Thymus (tissue), 11 donors: ENCODE results near the gene FGFBP2. TPM values are rescaled to one million over a fixed set of nuclear protein-coding genes. Genes with fewer than 3 reads are reported as not detected.

ENCODE experiments used
- DNase-seq, 9 donors: peaks; one replicate each; pipeline ENCODE4 v3.0.0-alpha.2; 2013; ENCODE audit warnings: low spot score in 9 of 9, low read depth in 6 of 9, missing footprints in 1 of 9
- H3K27ac ChIP-seq, 2 donors: one replicate each; pipeline ENCODE4 v1.5.1; 2013; ENCODE audit warnings: control low read depth in 1 of 2, low read depth in 1 of 2, low read length in 1 of 2, mild to moderate bottlenecking in 1 of 2, moderate library complexity in 1 of 2
- H3K27me3 ChIP-seq, 2 donors: one replicate each; pipeline ENCODE4 v1.5.1; 2013; ENCODE audit warnings: low read length in 1 of 2; ENCODE audit not compliant: control insufficient read depth in 2 of 2, insufficient read depth in 1 of 2
- H3K36me3 ChIP-seq, 2 donors: one replicate each; pipeline ENCODE4 v1.5.1; 2013; ENCODE audit warnings: low read length in 1 of 2, mild to moderate bottlenecking in 1 of 2, moderate library complexity in 1 of 2; ENCODE audit not compliant: control insufficient read depth in 2 of 2, insufficient read depth in 2 of 2
- H3K4me1 ChIP-seq, 2 donors: one replicate each; pipeline ENCODE4 v1.5.1; 2013; ENCODE audit warnings: low read length in 2 of 2; ENCODE audit not compliant: control insufficient read depth in 2 of 2, insufficient read depth in 2 of 2
- H3K4me3 ChIP-seq, 2 donors: one replicate each; pipeline ENCODE4 v1.5.1; 2013; ENCODE audit warnings: low read length in 2 of 2, control low read depth in 1 of 2, mild to moderate bottlenecking in 1 of 2
- H3K9me3 ChIP-seq, 2 donors: one replicate each; pipeline ENCODE4 v1.5.1; 2013; ENCODE audit warnings: low read length in 1 of 2, mild to moderate bottlenecking in 1 of 2; ENCODE audit not compliant: control insufficient read depth in 2 of 2, insufficient read depth in 1 of 2
- WGBS: extraction: QIAGEN DNeasy Blood & Tissue Kit; methylation state at CpG from one replicate; pipeline ENCODE4 v1.1.7; 2013; 5-methylcytosine and 5-hydroxymethylcytosine counted together
- polyA plus RNA-seq: library from polyadenylated mRNA; stranded (reverse); fragments of 200-250 nt; gene quantifications from one replicate; pipeline ENCODE4 v1.2.3, GENCODE V29; 2013
- total RNA-seq: library from RNA; stranded (reverse); fragments of 120-200 nt; gene quantifications from one replicate; pipeline ENCODE4 v1.2.4, GENCODE V29; 2013
- donor health status: healthy.

Gene FGFBP2
- total and polyA plus RNA-seq, 2 donors, result 4.4 to 16.4 TPM

- Histone ChIP-seq H3K36me3 (no peaks in the 10 kb centered on the region), H3K4me3 (no peak overlapping the region), H3K4me1 (peaks cover 0 to 10% of the 10 kb centered on the region in 2 donors), H3K9me3 (peaks cover 0 to 3% of the 10 kb centered on the region in 2 donors), H3K27me3 (no peaks in the 10 kb centered on the region), H3K27ac (no peak overlapping the region)
- peak in 7 of 9 donors; percentile 36 to 84 (median 65) for DNase-seq
- 65% methylated on average over 9 of the region's 9 CpGs for WGBS
Measured at GRCh38 chr4:15956179-15956850, 6.7 kb downstream of the FGFBP2 start.

- 97% methylated on average over 3 of the region's 3 CpGs for WGBS
- peaks cover 0 to 3% of the 10 kb centered on the region in 2 donors for H3K9me3 ChIP-seq
- DNase-seq, result no peak
- H3K27ac ChIP-seq, result no peak overlapping the region
- H3K27me3 ChIP-seq, result no peaks in the 10 kb centered on the region
- H3K4me1 ChIP-seq, result peaks cover 0 to 5% of the 10 kb centered on the region in 2 donors
- H3K4me3 ChIP-seq, result no peak overlapping the region
- H3K36me3 ChIP-seq, result no peaks in the 10 kb centered on the region
Measured at GRCh38 chr4:15955670-15956069, 7.3 kb downstream of the FGFBP2 start.

GRCh38 chr4:15953625-15954024, 9.3 kb downstream of the FGFBP2 start:
- Histone ChIP-seq H3K9me3 (peaks cover 0 to 3% of the 10 kb centered on the region in 2 donors), H3K27ac (no peak overlapping the region), H3K4me1 (no peaks in the 10 kb centered on the region), H3K27me3 (no peaks in the 10 kb centered on the region), H3K4me3 (no peak overlapping the region), H3K36me3 (no peaks in the 10 kb centered on the region)
- WGBS, result 96% methylated on average over 5 of the region's 5 CpGs
- no peak for DNase-seq

GRCh38 chr4:15951781-15952180, 11.2 kb downstream of the FGFBP2 start:
- Histone ChIP-seq H3K4me3 (no peak overlapping the region), H3K36me3 (no peaks in the 10 kb centered on the region), H3K27ac (no peak overlapping the region), H3K4me1 (no peaks in the 10 kb centered on the region), H3K9me3 (peaks cover 0 to 3% of the 10 kb centered on the region in 2 donors), H3K27me3 (no peaks in the 10 kb centered on the region)
- no peak for DNase-seq

GRCh38 chr4:15948826-15949225, 14.1 kb downstream of the FGFBP2 start:
- no peaks in the 10 kb centered on the region for H3K36me3 ChIP-seq
- no peaks in the 10 kb centered on the region for H3K9me3 ChIP-seq
- H3K4me3 ChIP-seq, result no peak overlapping the region
- WGBS, result 91% methylated on average over 9 of the region's 9 CpGs
- H3K27me3 ChIP-seq, result no peaks in the 10 kb centered on the region
- no peak for DNase-seq
- H3K27ac ChIP-seq, result no peak overlapping the region
- H3K4me1 ChIP-seq, result no peaks in the 10 kb centered on the region

- Histone ChIP-seq H3K4me1 (no peaks in the 10 kb centered on the region), H3K36me3 (no peaks in the 10 kb centered on the region), H3K4me3 (no peak overlapping the region), H3K9me3 (no peaks in the 10 kb centered on the region), H3K27ac (no peak overlapping the region), H3K27me3 (no peaks in the 10 kb centered on the region)
- DNase-seq, result no peak
- WGBS, result 98% methylated on average over 8 of the region's 8 CpGs
Measured at GRCh38 chr4:15947684-15948083, 15.3 kb downstream of the FGFBP2 start.

- H3K4me3 ChIP-seq, result no peak overlapping the region
- H3K27ac ChIP-seq, result no peak overlapping the region
- H3K36me3 ChIP-seq, result no peaks in the 10 kb centered on the region
- H3K9me3 ChIP-seq, result no peaks in the 10 kb centered on the region
- no peaks in the 10 kb centered on the region for H3K4me1 ChIP-seq
- no peaks in the 10 kb centered on the region for H3K27me3 ChIP-seq
- 92% methylated on average over 1 of the region's 1 CpG for WGBS
- no peak for DNase-seq
Measured at GRCh38 chr4:15945516-15945915, 17.5 kb downstream of the FGFBP2 start.

- DNase-seq, result peak in 1 of 9 donors; percentile 13
- no peak overlapping the region for H3K4me3 ChIP-seq
- no peaks in the 10 kb centered on the region for H3K36me3 ChIP-seq
- no peaks in the 10 kb centered on the region for H3K27me3 ChIP-seq
- H3K4me1 ChIP-seq, result no peaks in the 10 kb centered on the region
- no peaks in the 10 kb centered on the region for H3K9me3 ChIP-seq
- H3K27ac ChIP-seq, result no peak overlapping the region
- WGBS, result 93% methylated on average over 2 of the region's 2 CpGs
Measured at GRCh38 chr4:15944895-15945294, 18.1 kb downstream of the FGFBP2 start.

GRCh38 chr4:15942283-15942682, 20.7 kb downstream of the FGFBP2 start:
- H3K9me3 ChIP-seq, result no peaks in the 10 kb centered on the region
- no peak overlapping the region for H3K27ac ChIP-seq
- H3K4me1 ChIP-seq, result no peaks in the 10 kb centered on the region
- 98% methylated on average over 1 of the region's 1 CpG for WGBS
- H3K36me3 ChIP-seq, result no peaks in the 10 kb centered on the region
- H3K27me3 ChIP-seq, result peaks cover 0 to 3% of the 10 kb centered on the region in 2 donors
- H3K4me3 ChIP-seq, result no peak overlapping the region
- no peak for DNase-seq
